Measurements from ENCODE around the gene TMEM192.
"Not testable (repeated sequence)": the region's sequence is repeated elsewhere in the genome, so short reads cannot be mapped to it uniquely, and the experiment has no call there.

Gene TMEM192

GRCh38 chr4:165112368-165113121, at the start of gene TMEM192:
Gene TMEM192, minus strand, starts transcription at chr4:165112860. Its CDS starts 87 bp downstream, at chr4:165112773.
- H3K27me3 Mint-ChIP-seq = peaks cover 4 to 9% of the 10 kb centered on the region in 2 donors
- peak within 1 kb of the TSS; percentile 98 to 100 for H3K4me3 Mint-ChIP-seq
- DNase-seq (peak; percentile 88), ATAC-seq (replicated peaks) (peak; percentile 94 to 97)
- no peaks in the 10 kb centered on the region for H3K9me3 Mint-ChIP-seq
- H3K36me3 Mint-ChIP-seq = peaks cover 12 to 18% of the 10 kb centered on the region in 2 donors
- H3K27ac Mint-ChIP-seq = peak within 1 kb of the TSS; percentile 98
- peaks cover 13 to 35% of the 10 kb centered on the region in 2 donors for H3K4me1 Mint-ChIP-seq

GRCh38 chr4:165158762-165159161, 46.1 kb upstream of the TMEM192 start:
- no peak for ATAC-seq (replicated peaks)
- no peak for DNase-seq
- Mint-ChIP-seq H3K36me3 (no peaks in the 10 kb centered on the region), H3K4me1 (no peaks in the 10 kb centered on the region), H3K9me3 (peaks cover 4 to 7% of the 10 kb centered on the region in 2 donors), H3K27me3 (peaks cover 5 to 23% of the 10 kb centered on the region in 2 donors), H3K27ac (no peak overlapping the region), H3K4me3 (no peak overlapping the region)

- Mint-ChIP-seq H3K4me3 (no peak overlapping the region), H3K27ac (no peak overlapping the region), H3K36me3 (no peaks in the 10 kb centered on the region), H3K4me1 (no peaks in the 10 kb centered on the region), H3K9me3 (peaks cover 4 to 7% of the 10 kb centered on the region in 2 donors), H3K27me3 (peaks cover 8 to 23% of the 10 kb centered on the region in 2 donors)
- DNase-seq = no peak
- ATAC-seq (replicated peaks) = no peak
Observed at GRCh38 chr4:165156906-165157305, 44.2 kb upstream of the TMEM192 start.

GRCh38 chr4:165154482-165154881, 41.8 kb upstream of the TMEM192 start:
- no peak overlapping the region for H3K4me3 Mint-ChIP-seq
- peaks cover 13 to 31% of the 10 kb centered on the region in 2 donors for H3K27me3 Mint-ChIP-seq
- H3K4me1 Mint-ChIP-seq = peaks cover 0 to 5% of the 10 kb centered on the region in 2 donors
- no peak overlapping the region for H3K27ac Mint-ChIP-seq
- ATAC-seq (replicated peaks) (no peak), DNase-seq (no peak)
- no peaks in the 10 kb centered on the region for H3K36me3 Mint-ChIP-seq
- peaks cover 4 to 7% of the 10 kb centered on the region in 2 donors for H3K9me3 Mint-ChIP-seq

DNA sequence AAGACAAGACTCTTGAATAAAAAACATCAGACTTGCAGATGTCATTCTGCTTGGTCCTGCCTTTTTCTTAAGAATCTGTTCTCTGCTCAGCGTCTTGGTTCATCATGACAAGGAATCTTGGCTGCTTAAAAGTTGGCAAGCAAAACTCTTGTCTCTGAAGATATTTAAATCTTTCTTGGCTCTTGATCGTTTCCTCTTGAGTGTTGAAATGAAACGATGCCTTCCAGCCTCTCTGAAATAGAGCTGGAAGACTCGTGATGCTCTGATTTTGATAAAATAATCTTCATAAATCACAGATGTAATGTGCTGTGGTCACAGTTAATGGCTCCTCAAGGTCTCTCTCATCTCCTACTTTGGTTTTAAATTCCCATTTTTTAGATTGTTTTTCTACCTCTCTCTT, 39.9 kb upstream of the TMEM192 start:
- H3K9me3 Mint-ChIP-seq = peaks cover 3 to 7% of the 10 kb centered on the region in 2 donors
- ATAC-seq (replicated peaks) (no peak), DNase-seq (no peak)
- peaks cover 13 to 30% of the 10 kb centered on the region in 2 donors for H3K27me3 Mint-ChIP-seq
- no peak overlapping the region for H3K4me3 Mint-ChIP-seq
- peaks cover 0 to 5% of the 10 kb centered on the region in 2 donors for H3K4me1 Mint-ChIP-seq
- peaks cover 0 to 2% of the 10 kb centered on the region in 2 donors for H3K36me3 Mint-ChIP-seq
- H3K27ac Mint-ChIP-seq = no peak overlapping the region

- ATAC-seq (replicated peaks) (no peak), DNase-seq (no peak)
- Mint-ChIP-seq H3K27ac (no peak overlapping the region), H3K4me3 (no peak overlapping the region), H3K27me3 (peaks cover 13 to 22% of the 10 kb centered on the region in 2 donors), H3K9me3 (peaks cover under 1 to 3% of the 10 kb centered on the region in 2 donors), H3K4me1 (peaks cover 0 to 5% of the 10 kb centered on the region in 2 donors), H3K36me3 (peaks cover 0 to 2% of the 10 kb centered on the region in 2 donors)
Observed at GRCh38 chr4:165151734-165152133, 39.1 kb upstream of the TMEM192 start.

DNA sequence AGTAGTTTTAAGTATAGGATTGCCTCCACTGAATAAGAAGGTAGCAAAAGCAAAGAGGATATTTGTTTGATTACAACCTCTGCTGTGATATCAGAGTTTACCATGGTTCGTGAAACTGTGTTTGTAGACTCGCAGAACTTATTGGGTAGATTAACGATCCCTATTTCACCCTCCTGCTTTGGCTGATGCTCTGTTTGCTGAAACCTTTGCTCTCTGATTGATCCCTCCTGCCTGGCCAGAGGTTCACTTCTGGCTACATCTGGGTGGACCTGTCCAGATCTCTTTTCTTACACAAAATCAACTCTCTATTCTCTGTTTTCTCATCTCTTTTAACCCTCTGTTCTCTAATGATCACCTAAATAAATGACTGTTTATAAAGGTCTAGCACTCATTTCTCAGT, 37.9 kb upstream of the TMEM192 start:
- Mint-ChIP-seq H3K27me3 (peaks cover 13 to 19% of the 10 kb centered on the region in 2 donors), H3K9me3 (peaks cover 0 to 2% of the 10 kb centered on the region in 2 donors), H3K4me3 (no peak overlapping the region), H3K36me3 (peaks cover 0 to 2% of the 10 kb centered on the region in 2 donors), H3K4me1 (peaks cover 0 to 5% of the 10 kb centered on the region in 2 donors), H3K27ac (no peak overlapping the region)
- DNase-seq = no peak
- no peak for ATAC-seq (replicated peaks)

DNA sequence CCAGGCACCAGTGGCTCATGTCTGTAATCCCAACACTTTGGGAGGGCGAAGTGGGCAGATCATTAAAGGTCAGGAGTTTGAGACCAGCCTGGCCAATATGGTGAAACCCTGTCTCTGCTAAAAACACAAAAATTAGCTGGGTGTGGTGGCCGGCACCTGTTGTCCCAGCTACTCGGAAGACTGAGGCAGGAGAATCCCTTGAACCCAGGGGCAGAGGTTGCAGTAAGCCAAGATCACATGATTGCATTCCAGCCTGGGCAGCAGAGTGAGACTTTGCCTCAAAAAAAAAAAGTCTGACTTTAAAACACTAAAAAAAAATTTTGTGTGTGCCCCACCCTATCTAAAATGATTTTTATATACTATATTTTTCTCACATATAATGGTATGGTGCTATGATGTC, 26.2 kb upstream of the TMEM192 start:
- H3K4me3 Mint-ChIP-seq = no peak overlapping the region
- peaks cover 0 to 4% of the 10 kb centered on the region in 2 donors for H3K27me3 Mint-ChIP-seq
- peaks cover 6 to 15% of the 10 kb centered on the region in 2 donors for H3K4me1 Mint-ChIP-seq
- peaks cover 2 to 12% of the 10 kb centered on the region in 2 donors for H3K9me3 Mint-ChIP-seq
- peaks cover 0 to 5% of the 10 kb centered on the region in 2 donors for H3K36me3 Mint-ChIP-seq
- H3K27ac Mint-ChIP-seq = no peak overlapping the region
- DNase-seq (no peak), ATAC-seq (replicated peaks) (no peak)

DNA sequence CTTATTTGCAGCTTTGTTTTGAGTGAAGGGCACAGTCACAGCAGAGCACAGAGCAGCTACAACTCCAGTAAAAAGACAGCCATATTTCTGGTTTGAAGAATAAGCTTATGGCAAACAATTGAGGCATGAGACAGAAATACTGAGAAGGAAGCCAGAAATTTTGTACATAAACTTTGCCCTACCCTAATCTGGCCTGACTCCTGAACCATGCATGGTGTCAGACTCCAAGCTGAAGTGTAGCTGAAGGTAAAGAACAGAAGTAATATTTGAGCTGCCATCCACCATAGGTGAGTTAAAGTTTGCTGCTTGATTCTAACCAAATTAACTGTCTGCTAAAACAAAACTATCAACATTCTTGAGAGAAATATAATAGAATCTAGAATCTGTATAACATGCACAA, 24.5 kb upstream of the TMEM192 start:
- H3K36me3 Mint-ChIP-seq = peaks cover 0 to 5% of the 10 kb centered on the region in 2 donors
- H3K9me3 Mint-ChIP-seq = peaks cover 2 to 12% of the 10 kb centered on the region in 2 donors
- peaks cover 0 to 4% of the 10 kb centered on the region in 2 donors for H3K27me3 Mint-ChIP-seq
- DNase-seq (no peak), ATAC-seq (replicated peaks) (no peak)
- no peak overlapping the region for H3K4me3 Mint-ChIP-seq
- H3K27ac Mint-ChIP-seq = no peak overlapping the region
- H3K4me1 Mint-ChIP-seq = peaks cover 14 to 31% of the 10 kb centered on the region in 2 donors

GRCh38 chr4:165136529-165136928, 23.9 kb upstream of the TMEM192 start:
- no peak for ATAC-seq (replicated peaks)
- no peak overlapping the region for H3K27ac Mint-ChIP-seq
- H3K4me3 Mint-ChIP-seq = no peak overlapping the region

GRCh38 chr4:165133150-165133549, 20.5 kb upstream of the TMEM192 start:
- Mint-ChIP-seq H3K9me3 (peaks cover 2 to 12% of the 10 kb centered on the region in 2 donors), H3K27me3 (peaks cover 0 to 4% of the 10 kb centered on the region in 2 donors), H3K4me3 (peak overlapping the region; percentile 1 to 26), H3K27ac (no peak overlapping the region), H3K36me3 (peaks cover 0 to 5% of the 10 kb centered on the region in 2 donors), H3K4me1 (peaks cover 21 to 44% of the 10 kb centered on the region in 2 donors)
- DNase-seq (no peak), ATAC-seq (replicated peaks) (peak in 1 of 2 donors; percentile 15)

More at GRCh38 chr4:165136529-165136928, 23.9 kb upstream of the TMEM192 start:
- Mint-ChIP-seq H3K9me3 (peaks cover 2 to 12% of the 10 kb centered on the region in 2 donors), H3K4me1 (peaks cover 16 to 38% of the 10 kb centered on the region in 2 donors), H3K27me3 (peaks cover 0 to 4% of the 10 kb centered on the region in 2 donors), H3K36me3 (peaks cover 0 to 5% of the 10 kb centered on the region in 2 donors)
- no peak for DNase-seq

GRCh38 chr4:165131247-165131832, 18.7 kb upstream of the TMEM192 start:
- Mint-ChIP-seq H3K9me3 (peaks cover 0 to 7% of the 10 kb centered on the region in 2 donors), H3K27me3 (no peaks in the 10 kb centered on the region), H3K27ac (no peak overlapping the region), H3K4me1 (peaks cover 21 to 44% of the 10 kb centered on the region in 2 donors), H3K36me3 (no peaks in the 10 kb centered on the region), H3K4me3 (no peak overlapping the region)
- ATAC-seq (replicated peaks) (peak; percentile 80 to 82), DNase-seq (peak; percentile 64)

- peaks cover 0 to 2% of the 10 kb centered on the region in 2 donors for H3K27me3 Mint-ChIP-seq
- H3K4me1 Mint-ChIP-seq = peaks cover 21 to 40% of the 10 kb centered on the region in 2 donors
- H3K9me3 Mint-ChIP-seq = peaks cover 0 to 7% of the 10 kb centered on the region in 2 donors
- ATAC-seq (replicated peaks) (peak; percentile 18 to 35), DNase-seq (no peak)
- peak overlapping the region; percentile 44 for H3K27ac Mint-ChIP-seq
- H3K4me3 Mint-ChIP-seq = no peak overlapping the region
- H3K36me3 Mint-ChIP-seq = no peaks in the 10 kb centered on the region
Observed at GRCh38 chr4:165129924-165130323, 17.3 kb upstream of the TMEM192 start.

GRCh38 chr4:165125869-165126499, 13.3 kb upstream of the TMEM192 start:
- not testable (repeated sequence) for ATAC-seq (replicated peaks); H3K36me3 Mint-ChIP-seq; H3K27ac Mint-ChIP-seq; H3K4me3 Mint-ChIP-seq; H3K4me1 Mint-ChIP-seq; DNase-seq; H3K9me3 Mint-ChIP-seq
- H3K27me3 Mint-ChIP-seq = peaks cover 9 to 13% of the 10 kb centered on the region in 2 donors

Measured in stimulated activated naive B cell treated with anti-CD40 and anti-IgM and Interleukin-4, amounts not matched to agents 10 μg/mL and 1 μg/mL and 100 μg/mL, for 72 hours (primary cell).